Activated naive CD8-positive, alpha-beta T cell treated with anti-CD3 and anti-CD28 coated beads, Interleukin-2, amount 10 ng/mL, durations not matched to agents 7 days and 5 days (primary cell): ENCODE results near the gene ANKRD30A. TPM values are rescaled to one million over a fixed set of nuclear protein-coding genes. Genes with fewer than 3 reads are reported as not detected.
"Not testable (repeated sequence)": the region's sequence is repeated elsewhere in the genome, so short reads cannot be mapped to it uniquely, and the experiment has no call there.

Experiments
- ATAC-seq: fragments of 150-1000 bp; cut with Tn5 transposase; one replicate; pipeline ENCODE4 v1.10.0; 2021; ENCODE audit warnings: low read depth, moderate library complexity
- POLR2A ChIA-PET: fragments of 350-600 bp; sonication (Branson Sonifier 250); formaldehyde crosslinking; loops from one replicate; lab custom pipeline; 2021; ENCODE audit warnings: antibody characterized with exemption; lab: Charles Lee
- DNase-seq: peaks from one replicate; pipeline ENCODE4 v3.0.0; 2021
- H3K27ac Mint-ChIP-seq: one replicate; pipeline ENCODE4 v1.8.0; 2022; ENCODE audit warnings: mild to moderate bottlenecking, mixed read lengths
- H3K27me3 Mint-ChIP-seq: one replicate; pipeline ENCODE4 v1.8.0; 2022; ENCODE audit warnings: mild to moderate bottlenecking, moderate library complexity, mixed read lengths
- H3K36me3 Mint-ChIP-seq: one replicate; pipeline ENCODE4 v1.8.0; 2021; ENCODE audit warnings: mild to moderate bottlenecking, mixed read lengths
- H3K4me1 Mint-ChIP-seq: one replicate; pipeline ENCODE4 v1.8.0; 2021; ENCODE audit warnings: mixed read lengths
- H3K4me3 Mint-ChIP-seq: one replicate; pipeline ENCODE4 v1.8.0; 2022; ENCODE audit warnings: mild to moderate bottlenecking, moderate library complexity, mixed read lengths
- H3K9me3 Mint-ChIP-seq: one replicate; pipeline ENCODE4 v1.8.0; 2021; ENCODE audit warnings: mixed read lengths
- total RNA-seq, 2 experiments: library from RNA; stranded (reverse); gene quantifications; one replicate each; pipeline ENCODE4 v1.2.3, GENCODE V29; 2021

ANKRD30A gene
- total RNA-seq, 2 experiments from 2014 or later: not detected

GRCh38 chr10:37206132-37206531 is 80.7 kb downstream of the ANKRD30A start:
- Mint-ChIP-seq H3K9me3 (peaks cover 15% of the 10 kb centered on the region), H3K4me3 (no peak overlapping the region), H3K27ac (no peak overlapping the region), H3K4me1 (no peaks in the 10 kb centered on the region), H3K36me3 (no peaks in the 10 kb centered on the region), H3K27me3 (no peaks in the 10 kb centered on the region)
- POLR2A ChIA-PET: no interaction called here
- ATAC-seq (no peak), DNase-seq (no peak)

- no peak overlapping the region for H3K27ac Mint-ChIP-seq
- ATAC-seq (no peak), DNase-seq (no peak)
- peaks cover 2% of the 10 kb centered on the region for H3K9me3 Mint-ChIP-seq
- H3K27me3 Mint-ChIP-seq: no peaks in the 10 kb centered on the region
- POLR2A ChIA-PET: no interaction called here
- H3K4me1 Mint-ChIP-seq: no peaks in the 10 kb centered on the region
- no peak overlapping the region for H3K4me3 Mint-ChIP-seq
- no peaks in the 10 kb centered on the region for H3K36me3 Mint-ChIP-seq
Measured at GRCh38 chr10:37220866-37221265, 95.5 kb downstream of the ANKRD30A start.

DNA sequence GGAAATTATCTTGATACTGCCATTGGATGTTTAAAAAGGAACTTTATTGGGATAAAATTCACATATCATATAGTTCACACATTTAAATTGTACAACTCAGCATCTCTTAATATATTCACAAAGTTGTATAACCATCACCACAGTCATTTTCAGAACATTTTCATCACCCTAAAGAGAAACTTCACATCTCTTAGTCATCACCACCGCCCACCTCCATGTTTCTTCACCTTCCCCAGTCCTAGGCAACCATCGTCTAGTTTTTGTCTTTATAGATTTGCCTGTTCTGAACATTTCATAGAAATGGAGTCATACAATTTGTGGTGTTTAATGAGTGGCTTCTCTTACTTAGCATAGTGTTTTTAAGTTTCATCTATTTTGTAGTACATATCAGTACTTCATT is 96.6 kb downstream of the ANKRD30A start:
- H3K27ac Mint-ChIP-seq: no peak overlapping the region
- H3K4me3 Mint-ChIP-seq: no peak overlapping the region
- no peaks in the 10 kb centered on the region for H3K36me3 Mint-ChIP-seq
- no peaks in the 10 kb centered on the region for H3K4me1 Mint-ChIP-seq
- peaks cover 3% of the 10 kb centered on the region for H3K9me3 Mint-ChIP-seq
- no peak for DNase-seq
- POLR2A ChIA-PET: no interaction called here
- no peak for ATAC-seq
- no peaks in the 10 kb centered on the region for H3K27me3 Mint-ChIP-seq

DNA sequence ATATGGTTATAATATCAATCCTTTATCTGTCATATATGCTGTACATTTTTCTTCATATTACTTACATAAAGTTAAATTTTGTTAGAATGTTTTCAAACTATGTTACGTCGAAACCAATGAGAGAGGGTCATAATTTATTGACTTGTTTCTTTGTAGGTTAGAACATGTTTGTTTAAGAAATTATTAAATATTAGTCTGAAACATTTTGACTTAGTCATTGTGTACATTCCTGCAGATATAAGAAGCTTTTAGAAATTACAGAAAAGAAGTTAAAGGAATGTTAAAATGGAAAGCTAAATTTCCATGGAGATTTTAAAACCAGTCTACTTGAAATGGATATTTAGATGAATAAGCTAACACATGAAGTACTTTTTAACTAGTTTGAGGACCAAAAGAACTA is 99.8 kb downstream of the ANKRD30A start:
- no peaks in the 10 kb centered on the region for H3K27me3 Mint-ChIP-seq
- H3K27ac Mint-ChIP-seq: no peak overlapping the region
- POLR2A ChIA-PET: no interaction called here
- H3K9me3 Mint-ChIP-seq: peaks cover 3% of the 10 kb centered on the region
- no peak for DNase-seq
- no peaks in the 10 kb centered on the region for H3K4me1 Mint-ChIP-seq
- no peak for ATAC-seq
- no peak overlapping the region for H3K4me3 Mint-ChIP-seq
- H3K36me3 Mint-ChIP-seq: no peaks in the 10 kb centered on the region

DNA sequence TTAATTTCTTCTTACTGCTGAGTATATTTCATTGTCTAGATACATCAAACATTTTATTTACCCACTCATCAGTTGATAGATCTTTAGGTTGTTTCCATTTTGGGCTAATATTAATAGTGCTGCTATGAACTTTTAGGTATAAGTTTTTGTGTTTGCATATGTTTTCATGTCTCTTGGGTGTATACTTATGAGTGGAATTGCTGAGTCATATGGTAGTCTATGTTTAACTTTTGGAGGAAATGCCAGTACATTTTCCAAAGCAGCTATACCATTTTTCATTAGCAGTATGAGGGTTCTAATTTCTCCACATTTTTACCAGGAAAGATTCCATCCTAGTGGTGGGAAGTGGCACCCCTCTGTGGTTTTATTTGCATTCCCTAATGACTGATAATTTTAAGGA is 101.1 kb downstream of the ANKRD30A start:
- H3K27ac Mint-ChIP-seq: no peak overlapping the region
- ATAC-seq (no peak), DNase-seq (no peak)
- H3K9me3 Mint-ChIP-seq: peaks cover 3% of the 10 kb centered on the region
- no peaks in the 10 kb centered on the region for H3K36me3 Mint-ChIP-seq
- H3K4me1 Mint-ChIP-seq: no peaks in the 10 kb centered on the region
- no peak overlapping the region for H3K4me3 Mint-ChIP-seq
- no peaks in the 10 kb centered on the region for H3K27me3 Mint-ChIP-seq
- POLR2A ChIA-PET: no interaction called here

GRCh38 chr10:37234692-37235091 is 109.3 kb downstream of the ANKRD30A start:
- Mint-ChIP-seq H3K4me3 (no peak overlapping the region), H3K4me1 (no peaks in the 10 kb centered on the region), H3K9me3 (peaks cover 1% of the 10 kb centered on the region), H3K36me3 (no peaks in the 10 kb centered on the region), H3K27ac (no peak overlapping the region), H3K27me3 (no peaks in the 10 kb centered on the region)
- POLR2A ChIA-PET: no interaction called here
- DNase-seq: no peak
- no peak for ATAC-seq

DNA sequence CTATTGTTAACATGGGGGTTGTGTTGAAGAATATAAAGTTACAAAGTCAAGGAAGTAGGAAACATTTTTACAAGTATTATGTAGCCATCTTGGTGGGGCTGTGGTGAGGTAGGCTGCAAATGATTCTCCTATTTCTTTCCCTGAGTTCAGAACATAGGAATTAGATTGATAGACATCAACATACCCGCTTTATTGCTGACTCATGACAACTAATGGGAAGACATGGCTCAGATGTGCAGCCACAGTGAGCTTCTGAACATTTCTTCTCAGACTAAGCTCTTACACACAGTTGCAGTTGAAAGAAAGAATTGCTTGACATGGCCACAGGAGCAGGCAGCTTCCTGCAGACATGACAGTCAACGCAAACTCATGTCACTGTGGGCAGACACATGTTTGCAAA is 110.7 kb downstream of the ANKRD30A start:
- no peak for ATAC-seq
- H3K27me3 Mint-ChIP-seq: no peaks in the 10 kb centered on the region
- POLR2A ChIA-PET: no interaction called here
- H3K9me3 Mint-ChIP-seq: peaks cover 4% of the 10 kb centered on the region
- no peak overlapping the region for H3K4me3 Mint-ChIP-seq
- DNase-seq: no peak
- H3K36me3 Mint-ChIP-seq: no peaks in the 10 kb centered on the region
- H3K4me1 Mint-ChIP-seq: no peaks in the 10 kb centered on the region
- no peak overlapping the region for H3K27ac Mint-ChIP-seq

DNA sequence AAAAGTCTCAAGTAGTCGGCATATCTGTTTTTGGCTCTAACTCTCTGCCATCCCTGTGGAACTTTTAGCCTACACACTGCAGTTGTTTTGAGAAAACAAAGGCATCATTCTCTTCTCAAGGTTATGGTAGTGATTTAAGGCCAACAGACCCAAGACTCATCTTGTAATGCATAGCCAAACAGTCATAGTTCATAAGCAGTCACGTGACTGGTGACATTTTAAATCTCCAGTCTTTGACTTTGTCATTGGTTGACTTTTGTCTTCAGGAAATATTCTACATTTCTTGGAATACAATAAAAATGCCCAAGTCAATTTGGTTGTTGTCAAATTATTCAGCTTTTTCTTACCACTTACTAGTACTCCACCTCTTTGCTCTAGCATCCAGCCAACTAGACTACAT is 114.8 kb downstream of the ANKRD30A start:
- Mint-ChIP-seq H3K27me3 (no peaks in the 10 kb centered on the region), H3K4me3 (no peak overlapping the region), H3K27ac (no peak overlapping the region), H3K9me3 (peaks cover 6% of the 10 kb centered on the region), H3K4me1 (no peaks in the 10 kb centered on the region), H3K36me3 (no peaks in the 10 kb centered on the region)
- DNase-seq (no peak), ATAC-seq (no peak)
- POLR2A ChIA-PET: no interaction called here

GRCh38 chr10:37246637-37247036 is 121.2 kb downstream of the ANKRD30A start:
- DNase-seq (no peak), ATAC-seq (no peak)
- Mint-ChIP-seq H3K27ac (no peak overlapping the region), H3K27me3 (no peaks in the 10 kb centered on the region), H3K36me3 (no peaks in the 10 kb centered on the region), H3K9me3 (peaks cover 3% of the 10 kb centered on the region), H3K4me3 (no peak overlapping the region), H3K4me1 (no peaks in the 10 kb centered on the region)
- POLR2A ChIA-PET: no interaction called here

- H3K27me3 Mint-ChIP-seq, H3K9me3 Mint-ChIP-seq, H3K27ac Mint-ChIP-seq, ATAC-seq, H3K36me3 Mint-ChIP-seq, POLR2A ChIA-PET, DNase-seq, H3K4me1 Mint-ChIP-seq, H3K4me3 Mint-ChIP-seq: not testable (repeated sequence)
Measured at GRCh38 chr10:37255837-37256236, 130.4 kb downstream of the ANKRD30A start.

DNA sequence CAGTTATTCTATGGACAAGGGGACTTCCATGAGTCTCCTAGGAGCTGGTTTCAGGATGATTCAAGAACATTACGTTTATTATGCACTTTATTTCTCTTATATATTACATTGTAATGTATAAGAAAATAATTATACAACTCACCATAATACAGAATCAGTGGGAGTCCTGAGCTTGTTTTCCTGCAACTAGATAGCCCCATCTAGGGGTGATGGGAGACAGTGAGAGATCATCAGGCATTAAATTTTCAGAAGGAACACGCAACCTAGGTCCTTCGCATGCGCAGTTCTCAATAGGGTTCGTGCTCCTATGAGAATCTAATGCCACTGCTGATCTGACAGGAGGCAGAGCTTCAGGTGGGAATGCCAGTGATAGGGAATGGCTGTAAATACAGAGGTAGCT is 137.9 kb downstream of the ANKRD30A start:
- H3K9me3 Mint-ChIP-seq: peaks cover 2% of the 10 kb centered on the region

GRCh38 chr10:37268266-37268665 is 142.9 kb downstream of the ANKRD30A start:
- Mint-ChIP-seq H3K36me3 (no peaks in the 10 kb centered on the region), H3K9me3 (peaks cover 2% of the 10 kb centered on the region), H3K27ac (no peak overlapping the region), H3K27me3 (no peaks in the 10 kb centered on the region), H3K4me3 (no peak overlapping the region), H3K4me1 (no peaks in the 10 kb centered on the region)
- POLR2A ChIA-PET: no interaction called here
- ATAC-seq (no peak), DNase-seq (no peak)

More for the DNA sequence above, 137.9 kb downstream of the ANKRD30A start:
- Mint-ChIP-seq H3K27ac (no peak overlapping the region), H3K4me1 (no peaks in the 10 kb centered on the region), H3K36me3 (no peaks in the 10 kb centered on the region), H3K4me3 (no peak overlapping the region), H3K27me3 (no peaks in the 10 kb centered on the region)
- ATAC-seq: no peak
- no peak for DNase-seq
- POLR2A ChIA-PET: no interaction called here

- ATAC-seq: no peak
- POLR2A ChIA-PET: interaction anchor here (0.6 kb wide), 1 partner anchor 33 kb away, joined by 3 read pairs; no protein-coding TSS in a partner anchor
- Mint-ChIP-seq H3K4me1 (no peaks in the 10 kb centered on the region), H3K4me3 (no peak overlapping the region), H3K9me3 (peaks cover 3% of the 10 kb centered on the region), H3K27me3 (no peaks in the 10 kb centered on the region), H3K36me3 (no peaks in the 10 kb centered on the region), H3K27ac (no peak overlapping the region)
- DNase-seq: no peak
Measured at GRCh38 chr10:37269554-37270256, 144.3 kb downstream of the ANKRD30A start.

GRCh38 chr10:37275216-37275777 is 149.9 kb downstream of the ANKRD30A start:
- Mint-ChIP-seq H3K27me3 (no peaks in the 10 kb centered on the region), H3K27ac (no peak overlapping the region), H3K4me3 (no peak overlapping the region), H3K9me3 (peaks cover 18% of the 10 kb centered on the region), H3K36me3 (no peaks in the 10 kb centered on the region), H3K4me1 (no peaks in the 10 kb centered on the region)
- ATAC-seq (no peak), DNase-seq (no peak)
- POLR2A ChIA-PET: no interaction called here
